Suprapubic skin (tissue), 3 donors: Measurements from ENCODE around the gene BACH1.

ENCODE experiments used
- EP300 ChIP-seq: sonication (generic); formaldehyde crosslinking; IDR thresholded peaks from one replicate; pipeline ENCODE4 v1.6.1; 2017; ENCODE audit warnings: antibody characterized with exemption
- POLR2A ChIP-seq, 2 donors: fragments of 450-650 bp; IDR thresholded peaks; one replicate each; pipeline ENCODE4 v1.6.1; 2017; ENCODE audit warnings: antibody characterized with exemption in 2 of 2, mild to moderate bottlenecking in 2 of 2, moderate library complexity in 2 of 2
- TF ChIP-seq, protein P1 (sequence below), 2 donors: fragments of 200-600 bp in 1 of 2; fragments of 450-650 bp in 1 of 2; sonication (generic) in 1 of 2; IDR thresholded peaks; one replicate each; pipeline ENCODE4 v1.5.1; 2016 to 2019; ENCODE audit warnings: antibody characterized with exemption in 2 of 2, mild to moderate bottlenecking in 1 of 2, moderate library complexity in 1 of 2

- TF ChIP-seq, protein P1, sequence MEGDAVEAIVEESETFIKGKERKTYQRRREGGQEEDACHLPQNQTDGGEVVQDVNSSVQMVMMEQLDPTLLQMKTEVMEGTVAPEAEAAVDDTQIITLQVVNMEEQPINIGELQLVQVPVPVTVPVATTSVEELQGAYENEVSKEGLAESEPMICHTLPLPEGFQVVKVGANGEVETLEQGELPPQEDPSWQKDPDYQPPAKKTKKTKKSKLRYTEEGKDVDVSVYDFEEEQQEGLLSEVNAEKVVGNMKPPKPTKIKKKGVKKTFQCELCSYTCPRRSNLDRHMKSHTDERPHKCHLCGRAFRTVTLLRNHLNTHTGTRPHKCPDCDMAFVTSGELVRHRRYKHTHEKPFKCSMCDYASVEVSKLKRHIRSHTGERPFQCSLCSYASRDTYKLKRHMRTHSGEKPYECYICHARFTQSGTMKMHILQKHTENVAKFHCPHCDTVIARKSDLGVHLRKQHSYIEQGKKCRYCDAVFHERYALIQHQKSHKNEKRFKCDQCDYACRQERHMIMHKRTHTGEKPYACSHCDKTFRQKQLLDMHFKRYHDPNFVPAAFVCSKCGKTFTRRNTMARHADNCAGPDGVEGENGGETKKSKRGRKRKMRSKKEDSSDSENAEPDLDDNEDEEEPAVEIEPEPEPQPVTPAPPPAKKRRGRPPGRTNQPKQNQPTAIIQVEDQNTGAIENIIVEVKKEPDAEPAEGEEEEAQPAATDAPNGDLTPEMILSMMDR (IDR thresholded peaks at IDR 0.05), result no peak
- TF ChIP-seq POLR2A (IDR thresholded peaks at IDR 0.05), result no peak
- TF ChIP-seq EP300, result no peak
These were observed 34.0 kb downstream of the BACH1 start for GRCh38 chr21:29332461-29333362.
